Endothelial cell (in vitro differentiated cells): Measurements from ENCODE around the gene DACT2. TPM values are rescaled to one million over a fixed set of nuclear protein-coding genes. Genes with fewer than 3 reads are reported as not detected.

Experiments used
- DNase-seq: peaks from one replicate; pipeline ENCODE4 v3.0.0; 2021; ENCODE audit warnings: low spot score
- H3K27ac Mint-ChIP-seq: one replicate; pipeline ENCODE4 v1.8.0; 2021; ENCODE audit warnings: mixed read lengths, inconsistent platforms; ENCODE audit not compliant: unreplicated experiment
- H3K27me3 Mint-ChIP-seq: one replicate; pipeline ENCODE4 v1.8.0; 2021; ENCODE audit warnings: mild to moderate bottlenecking, moderate library complexity, mixed read lengths, inconsistent platforms; ENCODE audit not compliant: unreplicated experiment
- H3K36me3 Mint-ChIP-seq: one replicate; pipeline ENCODE4 v1.8.0; 2021; ENCODE audit warnings: mild to moderate bottlenecking, low read depth, mixed read lengths, inconsistent platforms; ENCODE audit not compliant: unreplicated experiment
- H3K4me1 Mint-ChIP-seq: one replicate; pipeline ENCODE4 v1.8.0; 2021; ENCODE audit warnings: mild to moderate bottlenecking, mixed read lengths, inconsistent platforms; ENCODE audit not compliant: unreplicated experiment
- H3K4me3 Mint-ChIP-seq: one replicate; pipeline ENCODE4 v1.8.0; 2021; ENCODE audit warnings: mild to moderate bottlenecking, mixed read lengths, inconsistent platforms; ENCODE audit not compliant: unreplicated experiment
- H3K9me3 Mint-ChIP-seq: one replicate; pipeline ENCODE4 v1.8.0; 2021; ENCODE audit warnings: mixed read lengths, inconsistent platforms; ENCODE audit not compliant: unreplicated experiment
- CTCF ChIP-seq: fragments of 200-600 bp; sonication (generic); IDR thresholded peaks from one replicate; pipeline ENCODE4 v1.5.0; 2021; ENCODE audit warnings: antibody characterized with exemption; ENCODE audit not compliant: unreplicated experiment
- total RNA-seq: library from RNA; stranded (reverse); fragmentation: NEBNext Ultra II Directional; extraction: Animal tissue kit (Norgen Biotek cat#: 25700); gene quantifications from one replicate; pipeline ENCODE4 v1.2.1, GENCODE V29; 2021; ENCODE audit not compliant: unreplicated experiment

DACT2 gene
- total RNA-seq, 1 donor from 2014 or later, result 0.23 TPM

- no peaks in the 10 kb centered on the region for H3K9me3 Mint-ChIP-seq
- TF ChIP-seq CTCF, result no peak
- H3K27me3 Mint-ChIP-seq, result peaks cover 4% of the 10 kb centered on the region
- no peak overlapping the region for H3K4me3 Mint-ChIP-seq
- no peak for DNase-seq
- peaks cover 10% of the 10 kb centered on the region for H3K4me1 Mint-ChIP-seq
- H3K36me3 Mint-ChIP-seq, result no peaks in the 10 kb centered on the region
- no peak overlapping the region for H3K27ac Mint-ChIP-seq
These were observed 19.8 kb downstream of the DACT2 start for GRCh38 chr6:168299541-168300511.

GRCh38 chr6:168297643-168298042 lies 21.9 kb downstream of the DACT2 start:
- no peak for TF ChIP-seq CTCF

GRCh38 chr6:168294901-168295300 lies 24.7 kb downstream of the DACT2 start:
- no peak for DNase-seq
- Mint-ChIP-seq H3K27me3 (peaks cover 7% of the 10 kb centered on the region), H3K9me3 (no peaks in the 10 kb centered on the region), H3K4me3 (no peak overlapping the region), H3K27ac (no peak overlapping the region), H3K36me3 (no peaks in the 10 kb centered on the region), H3K4me1 (no peaks in the 10 kb centered on the region)
- no peak for TF ChIP-seq CTCF

More at GRCh38 chr6:168297643-168298042, 21.9 kb downstream of the DACT2 start:
- H3K4me1 Mint-ChIP-seq, result peaks cover 10% of the 10 kb centered on the region
- H3K9me3 Mint-ChIP-seq, result no peaks in the 10 kb centered on the region
- H3K4me3 Mint-ChIP-seq, result no peak overlapping the region
- no peaks in the 10 kb centered on the region for H3K36me3 Mint-ChIP-seq
- H3K27me3 Mint-ChIP-seq, result peaks cover 7% of the 10 kb centered on the region
- H3K27ac Mint-ChIP-seq, result no peak overlapping the region
- DNase-seq, result no peak

- TF ChIP-seq CTCF, result no peak
- Mint-ChIP-seq H3K36me3 (no peaks in the 10 kb centered on the region), H3K9me3 (no peaks in the 10 kb centered on the region), H3K27ac (no peak overlapping the region), H3K4me1 (no peaks in the 10 kb centered on the region), H3K27me3 (peaks cover 7% of the 10 kb centered on the region), H3K4me3 (no peak overlapping the region)
- DNase-seq, result no peak
These were observed 25.7 kb downstream of the DACT2 start for GRCh38 chr6:168293636-168294530.
